HG03159 (cell line): ENCODE results near the gene ARSA.
"Not testable (repeated sequence)": the region's sequence is repeated elsewhere in the genome, so short reads cannot be mapped to it uniquely, and the experiment has no call there.

Experiments used
- ATAC-seq: cut with Tn5 transposase; IDR thresholded peaks from one replicate; pipeline ENCODE4 v1.9.1; 2021; ENCODE audit warnings: mild to moderate bottlenecking, moderate library complexity; ENCODE audit not compliant: unreplicated experiment

The ARSA gene

DNA sequence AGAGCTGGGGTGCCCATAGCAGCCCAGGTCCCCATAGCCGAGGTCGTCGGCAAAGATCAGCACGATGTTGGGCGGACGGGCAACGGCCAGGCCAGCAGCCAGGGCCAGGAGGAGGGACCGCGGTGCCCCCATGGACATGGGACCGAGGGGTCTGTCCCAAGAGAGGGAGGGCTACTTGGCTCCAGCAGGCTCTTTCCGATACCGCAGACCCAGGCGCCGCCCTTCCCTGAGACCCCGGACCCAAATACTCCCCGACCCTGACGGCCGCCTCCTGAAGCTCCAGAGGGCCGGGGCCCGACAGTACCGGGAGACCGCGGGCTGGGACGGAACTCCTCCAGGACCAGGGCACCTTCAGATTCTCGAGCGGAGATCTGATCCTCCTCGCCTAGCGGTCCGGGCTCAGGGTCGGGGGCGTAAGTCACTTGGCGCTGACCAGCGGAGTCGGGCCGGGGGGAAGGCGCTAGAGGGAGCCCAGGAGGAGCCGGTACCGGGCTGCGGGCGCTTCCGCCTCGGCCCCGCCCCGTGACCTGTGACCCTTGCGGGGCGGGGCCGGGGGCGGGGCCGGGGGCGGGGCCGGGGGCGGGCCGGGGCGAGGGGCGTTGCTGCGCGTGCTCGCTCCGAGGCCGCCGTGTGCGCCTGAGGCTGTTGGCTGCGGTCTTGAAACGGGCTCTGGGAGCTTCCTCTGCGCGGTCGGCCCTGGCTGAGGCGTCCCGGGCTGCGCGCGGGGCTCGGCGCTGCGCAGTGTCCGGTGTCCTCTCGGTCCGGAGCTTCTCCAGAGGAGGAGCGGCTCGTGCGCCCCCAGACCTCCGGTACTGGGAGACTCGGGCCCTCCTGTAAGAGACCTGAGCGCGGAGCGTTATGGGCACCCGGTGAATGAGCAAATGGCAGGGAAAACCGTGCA lies at the start of gene ARSA:
Gene ARSA, minus strand, starts transcription at position 511 of the 901 bp plus-strand sequence. Its CDS starts 373 bp downstream, at position 138.
- ATAC-seq: peak; percentile 69

DNA sequence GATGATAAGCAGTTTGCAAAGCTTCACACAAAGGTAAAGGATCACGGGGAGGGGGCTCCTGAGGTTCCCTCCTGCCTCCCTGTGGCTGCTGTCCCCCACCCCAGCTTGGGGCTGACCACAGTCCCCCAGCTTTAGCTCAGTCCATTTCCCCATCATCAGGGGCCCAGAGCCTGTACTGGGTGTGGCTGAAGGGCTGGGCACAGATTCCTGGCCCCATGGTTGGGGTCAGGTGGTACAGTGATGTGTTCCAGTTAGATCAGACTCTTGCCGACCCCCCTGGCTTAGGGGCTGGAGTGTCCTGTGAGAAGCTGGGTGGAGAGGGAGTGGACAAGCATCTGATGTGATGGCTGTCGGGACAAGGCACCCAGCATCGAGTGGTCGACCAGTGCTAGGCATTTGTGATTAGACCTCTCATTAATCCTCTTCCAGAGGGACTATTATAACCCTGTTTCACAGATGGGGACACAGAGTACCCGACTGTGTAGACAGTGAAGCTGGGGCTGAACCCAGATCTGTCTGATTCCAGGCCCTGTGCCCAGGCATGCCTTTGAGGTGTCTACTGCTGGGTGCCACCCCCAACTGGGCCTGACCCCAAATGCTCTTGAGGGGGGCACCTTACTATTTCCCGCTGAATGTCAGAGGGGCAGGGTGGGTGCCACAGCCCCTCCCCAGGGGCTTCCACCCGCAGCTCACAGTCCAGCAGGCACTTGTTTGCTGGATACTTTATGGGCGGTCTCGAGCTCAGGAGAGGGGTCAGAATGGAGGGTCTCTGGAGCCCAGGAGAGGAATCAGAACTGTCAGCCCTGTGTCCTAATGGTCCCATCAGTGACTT lies 48.9 kb upstream of the ARSA start:
- no peak for ATAC-seq

DNA sequence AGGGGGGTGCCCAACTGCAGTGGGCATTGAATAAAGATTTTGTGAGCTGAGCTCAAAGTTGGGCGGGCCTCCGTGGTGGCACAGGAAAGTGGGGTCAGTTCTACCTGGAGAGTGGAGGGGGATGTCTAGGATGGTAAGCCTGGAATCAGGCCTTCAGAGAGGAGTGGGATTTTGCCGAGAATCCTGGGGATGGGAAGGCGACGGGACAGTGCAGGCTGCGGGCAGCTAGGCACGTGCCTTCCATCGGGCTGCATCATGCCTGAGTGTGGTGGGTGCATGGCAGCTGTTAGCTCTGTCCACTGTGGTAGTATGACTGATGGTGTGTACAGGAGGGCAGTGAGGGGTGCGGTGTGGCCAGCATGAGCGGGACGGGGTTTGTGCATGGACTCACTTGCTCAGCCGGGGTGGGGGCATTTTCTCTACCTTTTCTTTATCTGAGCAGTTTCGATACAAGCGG lies 48.3 kb upstream of the ARSA start:
- ATAC-seq: no peak

DNA sequence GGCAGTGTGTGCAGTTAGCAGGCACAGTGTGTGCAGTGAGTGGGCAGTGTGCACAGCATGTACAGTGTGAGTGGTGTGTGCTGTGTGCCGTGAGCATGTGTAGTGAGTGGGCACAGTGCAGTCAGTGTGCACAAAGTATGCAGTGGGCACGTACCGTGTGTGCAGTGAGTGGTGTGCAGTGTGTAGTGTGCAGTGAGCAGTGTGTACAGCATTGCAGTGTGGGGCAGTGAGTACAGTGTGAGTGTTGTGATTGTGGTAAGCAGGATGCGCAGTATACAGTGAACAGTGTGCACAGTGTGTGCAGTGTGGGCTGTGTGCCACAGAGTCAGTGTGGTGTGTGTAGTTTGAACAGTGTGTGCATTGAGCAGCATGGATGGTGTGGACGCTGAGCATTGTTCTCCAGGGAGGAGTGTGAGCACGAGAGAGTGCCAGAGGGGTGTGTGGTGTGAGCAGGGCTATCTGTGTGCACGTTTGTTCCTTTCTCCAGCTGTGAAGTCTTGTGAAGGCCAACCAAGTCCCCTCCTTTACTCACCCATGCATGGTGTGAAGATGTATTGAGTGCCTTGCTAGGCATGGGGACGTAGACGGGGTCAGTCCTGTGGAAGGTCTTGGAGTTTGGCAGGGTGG lies 47.7 kb upstream of the ARSA start:
- ATAC-seq: no peak

DNA sequence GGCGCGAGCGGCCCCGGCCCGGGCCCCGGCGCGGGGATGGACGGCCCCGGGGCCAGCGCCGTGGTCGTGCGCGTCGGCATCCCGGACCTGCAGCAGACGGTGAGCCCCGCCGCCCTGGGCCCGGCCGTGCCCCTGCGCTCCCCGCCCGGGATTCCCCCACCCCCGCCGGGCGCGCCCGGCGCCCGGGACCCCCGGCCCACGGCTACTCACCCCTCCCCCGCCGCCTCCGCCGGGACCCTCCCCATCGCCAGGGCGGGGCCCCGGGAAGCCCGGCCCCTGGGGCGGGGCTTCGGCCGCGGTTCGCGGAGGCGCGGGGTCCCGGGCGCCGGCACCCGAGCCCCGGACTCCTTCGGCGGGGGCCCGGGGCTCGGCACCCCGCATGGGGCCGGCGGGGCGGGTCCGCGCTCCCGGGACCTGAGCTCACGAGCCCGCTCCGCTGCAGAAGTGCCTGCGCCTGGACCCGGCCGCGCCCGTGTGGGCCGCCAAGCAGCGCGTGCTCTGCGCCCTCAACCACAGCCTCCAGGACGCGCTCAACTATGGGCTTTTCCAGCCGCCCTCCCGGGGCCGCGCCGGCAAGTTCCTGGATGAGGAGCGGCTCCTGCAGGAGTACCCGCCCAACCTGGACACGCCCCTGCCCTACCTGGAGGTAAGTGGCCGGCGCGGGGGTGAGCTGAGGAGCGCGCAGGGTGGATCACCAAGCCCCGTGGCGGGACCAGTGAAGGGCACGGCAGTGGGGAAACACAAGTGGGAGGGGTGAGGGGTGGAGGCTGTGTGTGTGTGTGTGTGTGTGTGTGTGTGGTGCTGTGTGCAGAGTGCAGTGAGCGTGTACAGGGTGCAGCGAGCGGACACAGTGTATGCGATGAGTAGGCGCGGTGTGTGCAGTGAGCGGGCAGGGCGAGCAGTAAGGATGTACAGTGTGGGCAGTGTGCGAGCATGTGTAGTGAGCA lies 46.9 kb upstream of the ARSA start:
- no peak for ATAC-seq

DNA sequence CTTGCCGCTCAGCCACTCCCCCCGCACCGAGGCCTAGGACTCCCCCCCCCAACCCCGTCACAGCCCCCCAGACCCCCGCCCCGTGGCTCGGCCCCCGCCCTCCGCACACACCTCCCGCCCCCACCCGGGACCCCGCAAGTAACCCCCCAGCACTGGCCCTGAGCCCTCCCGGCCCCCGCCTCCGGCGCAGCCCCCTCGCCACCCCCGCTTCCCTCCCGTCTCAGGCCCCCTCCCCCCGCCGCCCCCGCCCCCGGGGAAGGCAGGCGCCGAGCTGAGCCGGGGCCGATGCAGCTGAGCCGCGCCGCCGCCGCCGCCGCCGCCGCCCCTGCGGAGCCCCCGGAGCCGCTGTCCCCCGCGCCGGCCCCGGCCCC lies 46.2 kb upstream of the ARSA start:
- no peak for ATAC-seq

DNA sequence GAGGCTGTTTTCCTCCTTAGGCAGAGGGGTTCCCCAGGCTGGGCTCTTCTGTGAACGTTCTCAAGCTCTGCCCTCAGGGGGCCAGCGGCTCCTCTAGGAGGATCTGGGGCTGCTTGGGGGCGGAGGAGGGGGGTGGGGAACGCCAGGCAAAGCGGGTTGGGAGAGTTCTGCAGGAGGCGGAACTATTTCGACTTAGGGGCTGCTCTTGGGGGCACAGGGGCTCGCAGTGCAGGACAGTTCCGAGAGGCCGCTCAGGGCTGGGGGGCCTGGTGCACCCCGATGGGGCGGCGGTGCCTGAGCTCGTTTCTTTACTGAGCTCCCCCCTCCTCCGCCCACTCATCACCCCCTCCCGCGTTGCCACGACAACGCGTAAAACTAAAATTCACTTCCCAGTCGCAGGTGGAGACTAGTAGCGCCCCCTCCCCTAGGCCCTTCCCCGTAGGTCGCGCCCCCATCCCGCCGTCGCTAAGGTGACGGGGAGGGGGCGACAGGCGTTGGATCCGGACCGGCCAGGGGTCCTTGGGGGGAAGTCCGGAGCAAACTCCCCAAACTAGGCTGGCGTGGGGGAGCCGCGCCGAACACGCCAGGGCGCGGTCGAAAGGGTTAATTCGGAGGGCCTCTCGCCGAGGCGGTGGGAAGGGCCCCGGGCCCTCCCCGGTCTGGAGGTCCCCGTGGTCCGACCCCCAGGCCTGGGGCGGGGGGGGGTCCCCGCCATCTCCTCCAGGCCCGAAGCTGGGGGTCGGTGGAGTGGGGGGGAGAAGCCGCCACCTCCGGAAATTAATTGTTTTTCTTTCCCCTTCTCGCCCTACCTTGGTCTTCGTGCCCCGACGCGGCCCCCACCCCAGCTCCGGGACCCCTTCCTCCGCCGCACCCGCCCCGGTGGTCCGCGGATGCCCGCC lies 45.5 kb upstream of the ARSA start:
- no peak for ATAC-seq

DNA sequence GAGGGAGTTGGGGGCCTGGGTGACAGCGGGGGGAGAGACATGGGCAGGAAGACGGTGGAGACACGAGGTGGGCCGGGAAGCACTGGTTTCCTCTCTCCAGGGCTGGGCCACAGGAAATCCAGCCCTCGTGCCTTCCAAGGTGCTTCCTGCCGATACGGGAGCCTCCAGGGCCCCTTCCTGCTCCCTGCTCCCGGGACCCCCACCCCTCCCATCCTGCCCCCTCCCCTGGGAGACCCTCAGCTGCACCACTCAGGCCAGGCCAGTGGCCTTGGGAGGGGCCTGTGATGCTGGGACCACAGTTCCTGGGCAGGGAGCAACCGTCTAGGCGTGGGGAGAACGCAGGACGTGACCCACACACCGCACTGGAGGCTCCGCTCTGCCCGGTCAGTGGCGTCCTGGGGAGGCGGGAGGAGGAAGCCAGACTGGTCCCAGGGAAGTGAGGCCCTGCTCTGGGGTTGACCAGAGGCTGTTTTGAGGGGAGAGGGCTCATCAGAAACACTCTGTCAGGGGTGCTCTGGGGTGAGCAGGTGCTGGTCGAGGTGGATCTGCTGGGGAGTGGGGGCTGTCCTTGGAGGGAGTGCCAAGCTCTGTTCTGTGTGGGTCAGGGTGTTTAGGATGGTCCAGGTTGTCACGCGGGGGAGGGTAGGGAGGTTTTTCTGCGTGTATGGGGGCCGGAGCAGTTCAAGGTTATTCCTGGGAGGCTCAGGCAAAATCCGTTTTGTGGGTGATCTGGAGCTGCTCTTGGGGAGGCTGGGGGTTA lies 44.7 kb upstream of the ARSA start, which contains the start of gene SHANK3:
Gene SHANK3, plus strand, starts transcription at position 353 of the 760 bp plus-strand sequence.
- no peak for ATAC-seq

DNA sequence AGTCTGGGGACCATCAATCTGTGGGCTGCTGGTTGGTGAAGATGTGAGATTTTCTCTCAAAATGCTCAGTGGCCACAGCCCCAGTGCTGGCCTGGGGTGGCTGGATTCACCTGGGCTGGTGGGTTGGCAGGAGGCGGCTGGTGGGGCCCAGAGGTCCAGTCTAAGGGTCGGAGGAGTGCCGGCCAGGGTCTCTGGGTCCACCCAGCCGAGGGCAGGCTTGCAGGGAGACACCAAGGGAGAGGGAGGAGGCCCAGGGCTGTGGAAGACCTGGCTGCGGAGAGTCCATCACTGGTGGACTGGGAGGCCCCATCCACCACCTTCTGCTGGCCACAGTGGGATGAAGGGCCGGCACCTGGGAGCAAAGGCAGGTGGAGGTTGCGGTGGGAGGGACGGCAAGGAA lies 44.1 kb upstream of the ARSA start:
- ATAC-seq: no peak

DNA sequence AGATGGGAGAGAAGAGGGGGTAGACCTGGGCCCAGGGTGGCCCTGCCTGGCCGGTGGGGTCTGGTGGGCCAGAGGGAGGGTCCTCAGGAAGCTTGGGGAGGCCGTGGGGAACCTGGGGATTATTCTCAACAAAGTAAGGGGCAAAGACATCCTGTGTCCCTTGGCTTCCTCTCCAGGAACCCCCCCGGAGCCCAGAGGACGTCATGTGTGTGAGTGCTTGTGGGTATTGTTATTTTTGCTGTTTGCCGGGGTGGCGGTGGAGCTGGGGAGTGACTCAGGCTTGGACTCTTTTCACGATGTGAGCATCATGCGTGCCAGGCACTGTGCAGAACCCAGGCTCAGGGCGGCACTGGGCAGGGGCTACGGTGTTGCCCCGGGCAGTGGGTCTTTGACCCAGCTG lies 43.7 kb upstream of the ARSA start:
- no peak for ATAC-seq

DNA sequence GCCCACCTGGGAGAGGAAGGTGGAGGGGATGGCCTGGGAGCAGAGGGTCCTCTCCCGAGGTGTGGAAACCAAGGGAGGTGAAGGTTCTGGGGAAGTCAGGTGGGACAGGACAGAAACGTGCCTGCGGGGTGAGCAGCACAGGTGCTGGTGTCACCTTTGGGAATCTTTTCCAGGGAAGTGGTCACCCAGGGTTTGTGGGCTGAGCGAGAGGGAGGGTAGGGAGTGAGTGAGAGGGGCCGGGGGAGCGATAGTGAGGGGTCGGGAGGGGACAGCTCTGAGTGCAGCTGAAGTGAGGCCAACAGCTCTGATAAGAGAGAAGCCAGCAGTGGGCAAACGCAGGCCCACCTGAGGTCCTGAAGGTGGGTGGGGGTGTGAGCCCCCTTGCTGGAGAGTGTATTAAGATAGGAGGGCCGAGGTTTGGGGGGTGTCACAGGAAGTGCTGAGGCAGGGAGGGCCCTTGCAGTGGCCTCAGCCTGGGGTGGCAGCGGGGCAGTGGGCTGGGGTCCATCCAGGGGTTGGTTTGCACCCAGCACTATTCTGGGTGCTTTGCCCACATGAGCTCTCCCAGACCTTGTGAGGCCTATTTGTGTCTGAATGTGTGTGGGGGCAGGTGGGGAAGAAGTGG lies 43.1 kb upstream of the ARSA start:
- ATAC-seq: no peak

DNA sequence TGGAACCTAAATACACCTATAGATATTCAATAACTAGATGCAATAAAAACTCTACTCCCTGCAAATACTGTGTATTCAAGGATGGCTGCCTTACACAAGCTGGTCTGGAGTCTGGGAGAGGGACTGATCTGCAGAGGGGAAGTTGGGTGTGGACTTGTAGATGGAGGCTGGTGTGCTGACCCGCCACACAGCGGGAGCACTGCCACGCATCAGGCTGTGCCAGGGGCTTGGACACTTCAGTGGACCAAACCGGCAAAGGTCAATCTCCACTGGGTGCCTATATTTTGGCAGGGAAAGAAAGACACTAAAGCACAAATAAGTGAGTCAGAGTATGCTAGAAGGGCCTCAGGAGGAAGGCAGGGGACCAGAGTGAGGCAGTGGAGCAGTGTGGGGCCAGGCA lies 42.6 kb upstream of the ARSA start:
- no peak for ATAC-seq

DNA sequence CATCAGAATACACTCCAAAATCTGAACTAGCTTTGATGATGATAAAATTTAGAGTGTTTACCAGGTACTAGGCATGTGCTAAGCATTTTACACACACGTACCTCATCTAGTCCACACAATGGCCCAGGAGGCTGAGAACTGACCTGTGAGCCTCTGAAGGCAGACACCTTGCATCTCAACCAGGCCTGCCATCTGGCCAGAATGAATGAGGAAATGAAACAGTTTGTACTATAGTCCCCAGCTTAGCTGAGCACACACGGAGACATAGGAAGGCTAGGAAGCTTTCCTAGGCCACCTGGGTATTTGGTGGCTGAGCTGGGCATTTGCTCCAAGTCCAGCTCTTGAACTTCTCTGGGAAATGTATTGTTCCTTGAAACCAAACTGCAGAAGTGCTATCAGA lies 37.8 kb upstream of the ARSA start:
- ATAC-seq: no peak

DNA sequence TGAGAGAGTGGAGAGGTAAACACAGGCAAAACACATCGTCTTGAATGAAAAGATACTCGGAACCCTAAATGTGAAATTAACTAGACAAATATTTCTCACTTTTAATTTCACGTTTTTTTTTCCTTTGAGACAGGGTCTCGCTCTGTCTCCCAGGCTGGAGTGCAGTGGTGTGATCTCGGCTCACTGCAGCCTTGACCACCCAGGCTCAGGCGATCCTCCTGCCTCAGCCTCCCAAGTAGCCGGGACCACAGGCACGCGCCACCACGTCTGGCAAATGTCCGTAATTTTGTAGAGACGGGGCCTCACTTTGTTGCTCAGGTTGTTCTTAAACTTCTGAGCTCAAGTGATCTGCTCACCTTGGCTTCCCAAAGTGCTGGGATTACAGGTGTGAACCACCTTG lies 37.3 kb upstream of the ARSA start:
- ATAC-seq: no peak

DNA sequence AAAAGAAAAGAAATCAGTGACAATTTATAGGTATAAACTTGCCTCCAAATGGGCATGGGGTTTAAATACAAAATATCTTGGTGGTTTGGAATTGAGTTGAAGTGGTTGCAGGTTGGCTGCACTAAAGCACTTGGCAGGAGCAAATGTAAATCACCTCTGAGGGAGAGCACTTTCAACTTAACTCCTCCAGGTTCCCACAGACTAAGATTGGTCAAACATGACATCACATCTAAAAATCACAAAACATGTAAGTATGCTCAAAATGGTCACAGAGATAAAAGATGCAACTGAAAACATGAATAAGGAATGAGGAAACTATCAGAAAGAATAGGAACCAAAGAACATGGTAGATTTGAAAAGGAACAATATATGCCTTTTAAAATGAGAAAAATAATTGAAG lies 32.4 kb upstream of the ARSA start:
- no peak for ATAC-seq

DNA sequence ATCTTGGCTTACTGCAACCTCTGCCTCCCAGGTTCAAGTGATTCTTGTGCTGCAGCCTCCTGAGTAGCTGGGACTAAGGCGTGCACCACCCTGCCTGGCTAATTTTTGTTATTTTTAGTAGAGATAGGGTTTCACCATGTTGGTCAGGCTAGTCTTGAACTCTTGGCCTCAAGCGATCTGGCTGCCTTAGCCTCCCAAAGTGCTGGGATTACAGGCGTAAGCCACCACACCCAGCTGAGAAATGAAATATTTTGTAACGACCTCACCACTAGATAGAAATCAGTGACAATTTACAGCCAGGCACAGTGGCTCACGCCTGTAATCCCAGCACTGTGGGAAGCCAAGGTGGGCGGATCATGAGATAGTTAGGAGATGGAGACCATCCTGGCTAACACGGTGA lies 31.8 kb upstream of the ARSA start:
- not testable (repeated sequence) for ATAC-seq

DNA sequence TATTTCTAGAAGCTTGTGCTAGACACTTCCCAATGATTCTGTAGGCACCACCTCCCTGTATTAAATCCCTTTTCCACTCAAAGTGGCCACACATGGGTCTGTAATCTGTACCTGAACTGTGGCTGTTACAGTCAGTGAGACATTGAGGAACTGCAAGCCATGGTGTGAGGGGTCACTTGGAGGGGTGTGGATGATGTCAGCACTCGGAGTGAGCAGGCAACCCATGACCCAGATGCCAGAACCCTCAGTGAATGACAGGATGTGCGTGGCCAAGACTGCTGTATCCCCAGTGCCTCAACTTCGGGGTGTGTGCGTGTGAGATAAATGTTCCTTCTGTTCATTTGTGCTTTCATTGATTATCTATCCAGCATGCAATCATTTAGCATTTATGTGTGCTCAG lies 30.0 kb upstream of the ARSA start:
- no peak for ATAC-seq
